Stomach (tissue), 4 donors: ENCODE data around the gene COL5A1.

Experiments
- CTCF ChIP-seq, 7 experiments: fragments of 450-650 bp in 4 of 7; fragments of 200-600 bp in 3 of 7; sonication (generic) in 3 of 7; IDR thresholded peaks; one replicate each; pipeline ENCODE4 v1.5.1; 2016 to 2019; ENCODE audit warnings: antibody characterized with exemption in 7 of 7, control low read depth in 2 of 7, mild to moderate bottlenecking in 1 of 7
- POLR2A ChIP-seq, 4 donors: fragments of 450-650 bp; IDR thresholded peaks; one replicate each; pipeline ENCODE4 v1.6.1; 2016; ENCODE audit warnings: antibody characterized with exemption in 4 of 4, control low read depth in 2 of 4, mild to moderate bottlenecking in 1 of 4, moderate library complexity in 1 of 4
- POLR2AphosphoS5 ChIP-seq, 3 donors: sonication (generic); formaldehyde crosslinking; IDR thresholded peaks; one replicate each; pipeline ENCODE4 v1.6.1; 2016; ENCODE audit warnings: antibody characterized with exemption in 3 of 3

- no peak for TF ChIP-seq CTCF (IDR thresholded peaks at IDR 0.05)
- TF ChIP-seq POLR2AphosphoS5 (IDR thresholded peaks at IDR 0.05) = no peak
- TF ChIP-seq POLR2A (IDR thresholded peaks at IDR 0.05) = no peak
These were observed 60.7 kb downstream of the COL5A1 start for GRCh38 chr9:134702291-134702690.
